Tibial nerve (tissue), 4 donors: ENCODE results near the gene NCSTN.

Experiments
- CTCF ChIP-seq, 5 experiments: fragments of 200-600 bp in 3 of 5; fragments of 450-650 bp in 2 of 5; sonication (generic) in 3 of 5; IDR thresholded peaks; one replicate each; pipeline ENCODE4 v1.5.1; 2016 to 2019; ENCODE audit warnings: antibody characterized with exemption in 5 of 5, mild to moderate bottlenecking in 3 of 5, moderate library complexity in 2 of 5
- EP300 ChIP-seq, 2 donors: sonication (generic); formaldehyde crosslinking; IDR thresholded peaks; one replicate each; pipeline ENCODE4 v1.6.1; 2017; ENCODE audit warnings: antibody characterized with exemption in 2 of 2, mild to moderate bottlenecking in 1 of 2
- POLR2A ChIP-seq, 2 donors: fragments of 450-650 bp; IDR thresholded peaks; one replicate each; pipeline ENCODE4 v1.6.1; 2017; ENCODE audit warnings: antibody characterized with exemption in 2 of 2, mild to moderate bottlenecking in 2 of 2, moderate library complexity in 2 of 2

GRCh38 chr1:160351629-160352028 lies 8.4 kb downstream of the NCSTN start:
- no peak for TF ChIP-seq CTCF (IDR thresholded peaks at IDR 0.05)
- no peak for TF ChIP-seq POLR2A (IDR thresholded peaks at IDR 0.05)
- TF ChIP-seq EP300 (IDR thresholded peaks at IDR 0.05) = no peak
